Astrocyte (in vitro differentiated cells and primary cell): ENCODE measurements around the gene MYO3B. TPM values are rescaled to one million over a fixed set of nuclear protein-coding genes. Genes with fewer than 3 reads are reported as not detected.

ENCODE experiments used
- DNase-seq: peaks from one replicate; pipeline ENCODE4 v3.0.0-alpha.2; 2010; ENCODE audit warnings: low read depth
- FAIRE-seq: peaks from 2 replicates; lab custom pipeline; 2011; peaks lifted over from hg19 to GRCh38; lab: Jason Lieb, UNC
- H2AFZ ChIP-seq: 2 replicates; pipeline ENCODE4 v1.6.0; 2012; ENCODE audit warnings: low read depth, low read length, inconsistent platforms
- H3K27ac ChIP-seq: 2 replicates; pipeline ENCODE4 v1.5.1; 2011; ENCODE audit warnings: low read depth, low read length, inconsistent platforms
- H3K27me3 ChIP-seq: 2 replicates; pipeline ENCODE4 v1.6.0; 2011; ENCODE audit warnings: low read length, inconsistent platforms; ENCODE audit not compliant: insufficient read depth
- H3K36me3 ChIP-seq: 2 replicates; pipeline ENCODE4 v1.5.1; 2011; ENCODE audit warnings: low read length, inconsistent platforms; ENCODE audit not compliant: insufficient read depth
- H3K4me1 ChIP-seq: 2 replicates; pipeline ENCODE4 v1.5.1; 2011; ENCODE audit warnings: low read length, inconsistent platforms; ENCODE audit not compliant: insufficient read depth
- H3K4me2 ChIP-seq: 2 replicates; pipeline ENCODE4 v1.6.0; 2012; ENCODE audit warnings: low read length, inconsistent platforms
- H3K4me3 ChIP-seq: 2 replicates; pipeline ENCODE4 v1.5.1; 2011; ENCODE audit warnings: low read depth, mild to moderate bottlenecking, low read length, inconsistent platforms; ENCODE audit not compliant: insufficient read depth
- H3K79me2 ChIP-seq: 2 replicates; pipeline ENCODE4 v1.6.0; 2012; ENCODE audit warnings: mild to moderate bottlenecking, low read length, inconsistent platforms; ENCODE audit not compliant: insufficient read depth
- H3K9ac ChIP-seq: 2 replicates; pipeline ENCODE4 v1.6.0; 2012; ENCODE audit warnings: mild to moderate bottlenecking, low read length, inconsistent platforms
- H3K9me3 ChIP-seq: 2 replicates; pipeline ENCODE4 v1.5.1; 2012; ENCODE audit warnings: low read depth, mild to moderate bottlenecking, low read length, inconsistent platforms; ENCODE audit not compliant: insufficient read depth
- H4K20me1 ChIP-seq: 2 replicates; pipeline ENCODE4 v1.6.0; 2012; ENCODE audit warnings: low read length, inconsistent platforms; ENCODE audit not compliant: insufficient read depth
- H3K27ac Mint-ChIP-seq: one replicate; pipeline ENCODE4 v1.8.0; 2021; ENCODE audit warnings: mild to moderate bottlenecking, mixed read lengths; ENCODE audit not compliant: unreplicated experiment
- H3K27me3 Mint-ChIP-seq: one replicate; pipeline ENCODE4 v1.8.0; 2021; ENCODE audit warnings: low read depth, mixed read lengths; ENCODE audit not compliant: unreplicated experiment
- H3K36me3 Mint-ChIP-seq: one replicate; pipeline ENCODE4 v1.8.0; 2021; ENCODE audit warnings: low read depth, mixed read lengths; ENCODE audit not compliant: unreplicated experiment
- H3K4me1 Mint-ChIP-seq: one replicate; pipeline ENCODE4 v1.8.0; 2021; ENCODE audit warnings: low read depth, mixed read lengths; ENCODE audit not compliant: unreplicated experiment
- H3K4me3 Mint-ChIP-seq: one replicate; pipeline ENCODE4 v1.8.0; 2021; ENCODE audit warnings: mild to moderate bottlenecking, moderate library complexity, mixed read lengths; ENCODE audit not compliant: unreplicated experiment
- H3K9me3 Mint-ChIP-seq: one replicate; pipeline ENCODE4 v1.8.0; 2021; ENCODE audit warnings: mild to moderate bottlenecking, mixed read lengths; ENCODE audit not compliant: unreplicated experiment
- EZH2 ChIP-seq: IDR thresholded peaks from 2 replicates; pipeline ENCODE4 v1.6.1; 2012; ENCODE audit warnings: mild to moderate bottlenecking, low read length, inconsistent platforms; ENCODE audit not compliant: insufficient read depth
- total RNA-seq: library from RNA; stranded (reverse); gene quantifications from 2 replicates; pipeline ENCODE4 v1.2.1, GENCODE V29; 2021
- TF ChIP-seq, protein P1 (sequence below): IDR thresholded peaks from 2 replicates; pipeline ENCODE4 v1.5.1; 2011; ENCODE audit warnings: low read depth, mild to moderate bottlenecking, inconsistent platforms, low read length, moderate library complexity; ENCODE audit not compliant: insufficient read depth

The MYO3B gene
- total RNA-seq, 1 donor from 2014 or later = not detected

GRCh38 chr2:170354855-170355780, 177.2 kb downstream of the MYO3B start:
- no peak overlapping the region for H2AFZ ChIP-seq

GRCh38 chr2:170359466-170359865, 181.5 kb downstream of the MYO3B start:
- no peak overlapping the region for H3K27ac Mint-ChIP-seq
- H3K9me3 Mint-ChIP-seq = no peaks in the 10 kb centered on the region
- no peak for FAIRE-seq
- no peak overlapping the region for H3K4me3 Mint-ChIP-seq
- Histone ChIP-seq H3K27me3 (peaks cover 36% of the 10 kb centered on the region), H3K4me2 (no peak overlapping the region), H3K4me3 (no peak overlapping the region), H3K9me3 (no peaks in the 10 kb centered on the region), H4K20me1 (no peaks in the 10 kb centered on the region), H3K9ac (no peak overlapping the region), H3K4me1 (no peaks in the 10 kb centered on the region), H3K79me2 (no peaks in the 10 kb centered on the region), H3K36me3 (no peaks in the 10 kb centered on the region), H2AFZ (no peak overlapping the region), H3K27ac (no peak overlapping the region)
- TF ChIP-seq, protein P1, sequence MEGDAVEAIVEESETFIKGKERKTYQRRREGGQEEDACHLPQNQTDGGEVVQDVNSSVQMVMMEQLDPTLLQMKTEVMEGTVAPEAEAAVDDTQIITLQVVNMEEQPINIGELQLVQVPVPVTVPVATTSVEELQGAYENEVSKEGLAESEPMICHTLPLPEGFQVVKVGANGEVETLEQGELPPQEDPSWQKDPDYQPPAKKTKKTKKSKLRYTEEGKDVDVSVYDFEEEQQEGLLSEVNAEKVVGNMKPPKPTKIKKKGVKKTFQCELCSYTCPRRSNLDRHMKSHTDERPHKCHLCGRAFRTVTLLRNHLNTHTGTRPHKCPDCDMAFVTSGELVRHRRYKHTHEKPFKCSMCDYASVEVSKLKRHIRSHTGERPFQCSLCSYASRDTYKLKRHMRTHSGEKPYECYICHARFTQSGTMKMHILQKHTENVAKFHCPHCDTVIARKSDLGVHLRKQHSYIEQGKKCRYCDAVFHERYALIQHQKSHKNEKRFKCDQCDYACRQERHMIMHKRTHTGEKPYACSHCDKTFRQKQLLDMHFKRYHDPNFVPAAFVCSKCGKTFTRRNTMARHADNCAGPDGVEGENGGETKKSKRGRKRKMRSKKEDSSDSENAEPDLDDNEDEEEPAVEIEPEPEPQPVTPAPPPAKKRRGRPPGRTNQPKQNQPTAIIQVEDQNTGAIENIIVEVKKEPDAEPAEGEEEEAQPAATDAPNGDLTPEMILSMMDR = no peak
- TF ChIP-seq EZH2 = no peak
- no peaks in the 10 kb centered on the region for H3K27me3 Mint-ChIP-seq
- H3K36me3 Mint-ChIP-seq = no peaks in the 10 kb centered on the region
- peaks cover 11% of the 10 kb centered on the region for H3K4me1 Mint-ChIP-seq
- DNase-seq = no peak

More at GRCh38 chr2:170354855-170355780, 177.2 kb downstream of the MYO3B start:
- Mint-ChIP-seq H3K9me3 (no peaks in the 10 kb centered on the region), H3K36me3 (peaks cover 2% of the 10 kb centered on the region), H3K27me3 (peaks cover 13% of the 10 kb centered on the region), H3K27ac (no peak overlapping the region), H3K4me3 (no peak overlapping the region), H3K4me1 (no peaks in the 10 kb centered on the region)
- H3K4me2 ChIP-seq = no peak overlapping the region
- H3K4me3 ChIP-seq = no peak overlapping the region
- no peaks in the 10 kb centered on the region for H3K9me3 ChIP-seq
- H3K27ac ChIP-seq = no peak overlapping the region
- H4K20me1 ChIP-seq = no peaks in the 10 kb centered on the region
- no peaks in the 10 kb centered on the region for H3K79me2 ChIP-seq
- H3K4me1 ChIP-seq = no peaks in the 10 kb centered on the region
- FAIRE-seq (no peak), DNase-seq (no peak)
- peaks cover 12% of the 10 kb centered on the region for H3K27me3 ChIP-seq
- no peak for TF ChIP-seq EZH2
- TF ChIP-seq, protein P1 = no peak
- no peak overlapping the region for H3K9ac ChIP-seq
- no peaks in the 10 kb centered on the region for H3K36me3 ChIP-seq
